ENCODE measurements around the gene AQP12B. TPM values are rescaled to one million over a fixed set of nuclear protein-coding genes. Genes with fewer than 3 reads are reported as not detected.
"Not testable (repeated sequence)": the region's sequence is repeated elsewhere in the genome, so short reads cannot be mapped to it uniquely, and the experiment has no call there.

The AQP12B gene
- total and polyA plus RNA-seq, 11 donors: not detected

DNA sequence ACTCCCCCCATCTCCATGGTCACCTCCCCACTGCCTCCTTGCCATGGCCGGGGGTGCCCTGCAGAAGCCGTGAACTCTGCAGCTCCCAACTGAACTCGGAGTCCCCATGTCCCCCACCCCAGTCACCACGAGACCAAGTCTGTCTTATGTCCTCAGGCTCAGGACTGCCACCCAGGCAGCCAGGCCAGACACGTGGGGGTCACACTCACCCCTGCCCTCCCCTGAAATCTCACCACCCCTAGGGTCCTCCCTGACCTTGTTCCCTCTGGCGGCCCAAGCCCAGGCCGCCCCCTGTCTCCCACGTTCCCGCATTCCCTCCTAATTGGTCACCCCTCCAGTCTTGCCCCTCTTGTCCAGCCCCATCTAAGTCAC lies 19.9 kb upstream of the AQP12B start:
- Histone ChIP-seq H3K27ac (no peak overlapping the region), H3K27me3 (peaks cover 0 to 38% (median 0%) of the 10 kb centered on the region in 9 donors), H3K4me1 (peaks cover 0 to 7% (median 0%) of the 10 kb centered on the region in 12 donors), H3K36me3 (no peaks in the 10 kb centered on the region), H3K4me3 (no peak overlapping the region), H3K9me3 (no peaks in the 10 kb centered on the region)
- WGBS, 4 donors: 77 to 84% (median 81%) methylated on average over 9 of the region's 9 CpGs
- intact Hi-C loops (cut with DNase I): loop anchor here in 9 of 10 donors (5.0 to 10.0 kb wide), 4 partner anchors 108 to 198 kb away; no protein-coding TSS in a partner anchor
- no peak for TF ChIP-seq POLR2A (IDR thresholded peaks at IDR 0.05)
- TF ChIP-seq, protein P1, sequence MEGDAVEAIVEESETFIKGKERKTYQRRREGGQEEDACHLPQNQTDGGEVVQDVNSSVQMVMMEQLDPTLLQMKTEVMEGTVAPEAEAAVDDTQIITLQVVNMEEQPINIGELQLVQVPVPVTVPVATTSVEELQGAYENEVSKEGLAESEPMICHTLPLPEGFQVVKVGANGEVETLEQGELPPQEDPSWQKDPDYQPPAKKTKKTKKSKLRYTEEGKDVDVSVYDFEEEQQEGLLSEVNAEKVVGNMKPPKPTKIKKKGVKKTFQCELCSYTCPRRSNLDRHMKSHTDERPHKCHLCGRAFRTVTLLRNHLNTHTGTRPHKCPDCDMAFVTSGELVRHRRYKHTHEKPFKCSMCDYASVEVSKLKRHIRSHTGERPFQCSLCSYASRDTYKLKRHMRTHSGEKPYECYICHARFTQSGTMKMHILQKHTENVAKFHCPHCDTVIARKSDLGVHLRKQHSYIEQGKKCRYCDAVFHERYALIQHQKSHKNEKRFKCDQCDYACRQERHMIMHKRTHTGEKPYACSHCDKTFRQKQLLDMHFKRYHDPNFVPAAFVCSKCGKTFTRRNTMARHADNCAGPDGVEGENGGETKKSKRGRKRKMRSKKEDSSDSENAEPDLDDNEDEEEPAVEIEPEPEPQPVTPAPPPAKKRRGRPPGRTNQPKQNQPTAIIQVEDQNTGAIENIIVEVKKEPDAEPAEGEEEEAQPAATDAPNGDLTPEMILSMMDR (IDR thresholded peaks at IDR 0.05): no peak
- ATAC-seq (no peak), DNase-seq (peak in 2 of 5 donors; percentile 9 to 41)

- H3K9me3 ChIP-seq: no peaks in the 10 kb centered on the region
- no peak overlapping the region for H3K4me3 ChIP-seq
- 88 to 90% (median 88%) methylated on average over 11 to 30 of the region's 30 CpGs for WGBS, 4 donors
- H3K36me3 ChIP-seq: no peaks in the 10 kb centered on the region
- peaks cover 0 to 7% (median 0%) of the 10 kb centered on the region in 12 donors for H3K4me1 ChIP-seq
- no peak for TF ChIP-seq POLR2A (IDR thresholded peaks at IDR 0.05)
- TF ChIP-seq, protein P1 (IDR thresholded peaks at IDR 0.05): no peak
- DNase-seq (peak in 3 of 5 donors; percentile 18 to 62 (median 20)), ATAC-seq (no peak)
- intact Hi-C loops (cut with DNase I): loop anchor here in 9 of 10 donors (5.0 to 10.0 kb wide), 4 partner anchors 107 to 197 kb away; no protein-coding TSS in a partner anchor
- H3K27ac ChIP-seq: no peak overlapping the region
- peaks cover 0 to 36% (median 0%) of the 10 kb centered on the region in 9 donors for H3K27me3 ChIP-seq
These were observed 19.3 kb upstream of the AQP12B start for GRCh38 chr2:240701736-240702639.

GRCh38 chr2:240701091-240701735 lies 18.5 kb upstream of the AQP12B start:
- WGBS, 4 donors: 80 to 94% (median 84%) methylated on average over 38 to 67 of the region's 67 CpGs
- DNase-seq (peak in 3 of 5 donors; percentile 15 to 47 (median 18)), ATAC-seq (no peak)
- H3K4me3 ChIP-seq: no peak overlapping the region
- H3K36me3 ChIP-seq: no peaks in the 10 kb centered on the region
- H3K27ac ChIP-seq: no peak overlapping the region
- TF ChIP-seq, protein P1 (IDR thresholded peaks at IDR 0.05): no peak
- no peak for TF ChIP-seq POLR2A (IDR thresholded peaks at IDR 0.05)
- H3K27me3 ChIP-seq: peaks cover 0 to 36% (median 0%) of the 10 kb centered on the region in 9 donors
- intact Hi-C loops (cut with DNase I): loop anchor here in 9 of 10 donors (5.0 to 10.0 kb wide), 4 partner anchors 106 to 196 kb away; no protein-coding TSS in a partner anchor
- peaks cover 0 to 7% (median 0%) of the 10 kb centered on the region in 12 donors for H3K4me1 ChIP-seq
- no peaks in the 10 kb centered on the region for H3K9me3 ChIP-seq

- H3K4me1 ChIP-seq, H3K9me3 ChIP-seq, H3K36me3 ChIP-seq, ATAC-seq, H3K27ac ChIP-seq, H3K4me3 ChIP-seq: not testable (repeated sequence)
- DNase-seq: peak in 1 of 5 donors; percentile 19
- H3K27me3 ChIP-seq: peaks cover 0 to 36% (median 0%) of the 10 kb centered on the region in 9 donors
- 71 to 88% (median 83%) methylated on average over 17 to 18 of the region's 21 CpGs for WGBS, 4 donors
- intact Hi-C loops (cut with DNase I): loop anchor here in 9 of 10 donors (5.0 to 10.0 kb wide), 4 partner anchors 106 to 196 kb away; no protein-coding TSS in a partner anchor
These were observed 17.9 kb upstream of the AQP12B start for GRCh38 chr2:240700616-240701015.

GRCh38 chr2:240699835-240700234 lies 17.1 kb upstream of the AQP12B start:
- intact Hi-C loops (cut with DNase I): loop anchor here in 9 of 10 donors (5.0 to 10.0 kb wide), 4 partner anchors 105 to 195 kb away; no protein-coding TSS in a partner anchor
- H3K27ac ChIP-seq, H3K4me3 ChIP-seq, ATAC-seq, H3K4me1 ChIP-seq, H3K9me3 ChIP-seq, H3K36me3 ChIP-seq: not testable (repeated sequence)
- WGBS, 4 donors: 8 to 40% (median 38%) methylated on average over 1 to 8 of the region's 8 CpGs
- DNase-seq: peak in 2 of 5 donors; percentile 6 to 11
- peaks cover 0 to 36% (median 0%) of the 10 kb centered on the region in 9 donors for H3K27me3 ChIP-seq

DNA sequence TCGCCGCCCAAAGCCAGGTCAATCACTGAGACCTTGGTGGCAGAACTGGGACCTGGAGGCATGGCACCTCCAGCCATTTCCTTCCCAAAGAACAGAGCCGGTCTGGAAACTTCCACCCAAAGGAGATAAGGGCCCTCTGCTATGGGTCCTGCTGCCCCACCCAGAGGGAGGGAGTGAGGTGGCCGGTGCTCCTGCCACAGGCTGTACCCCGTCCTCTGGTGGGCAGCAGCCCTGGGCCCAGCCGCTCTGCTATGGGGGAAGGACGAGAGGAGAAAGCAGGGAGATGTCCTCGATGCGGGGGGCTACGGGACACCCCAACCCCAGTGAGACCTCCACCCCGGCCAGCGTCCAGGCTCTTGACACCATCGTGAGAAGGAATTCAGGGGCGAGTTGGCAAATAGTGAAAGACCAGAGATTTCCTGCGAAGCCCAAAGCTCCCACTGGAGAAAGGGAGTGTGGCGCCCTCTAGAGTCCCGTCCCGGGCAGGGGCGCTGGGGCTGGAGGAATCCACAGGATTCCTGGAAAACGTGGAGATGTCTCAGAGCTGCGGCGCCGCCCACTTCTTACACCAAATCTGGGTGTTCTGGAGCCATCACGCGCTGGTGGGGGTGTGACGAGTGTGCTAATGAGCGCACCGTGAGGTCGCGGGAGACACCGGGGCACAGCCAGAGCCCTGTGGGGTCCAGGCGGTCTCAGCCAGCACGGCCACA lies 16.3 kb upstream of the AQP12B start:
- ATAC-seq (peak in 3 of 4 donors; percentile 19 to 51 (median 43)), DNase-seq (peak in 2 of 5 donors; percentile 13 to 48)
- H3K4me1 ChIP-seq; H3K36me3 ChIP-seq; H3K4me3 ChIP-seq; H3K9me3 ChIP-seq; intact Hi-C loops (cut with DNase I); H3K27ac ChIP-seq: not testable (repeated sequence)
- 40 to 74% (median 70%) methylated on average over 1 to 8 of the region's 33 CpGs for WGBS, 4 donors
- H3K27me3 ChIP-seq: peaks cover 0 to 30% (median 0%) of the 10 kb centered on the region in 9 donors

DNA sequence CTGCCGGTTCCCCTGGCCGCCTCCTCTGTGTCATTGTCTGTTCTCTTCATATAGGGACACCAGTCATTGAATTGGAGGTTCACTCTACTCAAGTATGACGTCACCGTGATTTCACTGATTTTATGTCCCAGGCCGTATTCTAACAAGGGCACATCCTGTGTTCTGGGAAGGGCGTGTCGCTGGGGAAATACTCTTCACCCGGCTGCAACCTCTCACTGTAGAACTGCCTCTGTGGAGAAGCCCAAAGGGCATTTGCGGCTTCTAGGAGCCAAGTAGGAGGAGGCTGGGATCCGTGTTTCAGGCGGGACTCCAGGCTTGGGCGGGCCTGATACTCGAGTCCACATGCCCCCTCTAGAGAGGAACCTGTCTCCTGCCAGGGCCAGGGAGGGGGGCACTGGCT lies 13.8 kb upstream of the AQP12B start:
- H3K27me3 ChIP-seq; H3K4me3 ChIP-seq; H3K9me3 ChIP-seq; DNase-seq; H3K4me1 ChIP-seq; H3K36me3 ChIP-seq; H3K27ac ChIP-seq; ATAC-seq; intact Hi-C loops (cut with DNase I): not testable (repeated sequence)
- 62 to 71% (median 68%) methylated on average over 5 of the region's 13 CpGs; no CpG with 5 or more reads in 1 of the 4 donors for WGBS, 4 donors

All from heart left ventricle (tissue), 16 donors.